Fibroblast of lung (primary cell): ENCODE results near the gene SACM1L. TPM values are rescaled to one million over a fixed set of nuclear protein-coding genes. Genes with fewer than 3 reads are reported as not detected.
"Not testable (repeated sequence)": the region's sequence is repeated elsewhere in the genome, so short reads cannot be mapped to it uniquely, and the experiment has no call there.

ENCODE experiments used
- DNase-seq, 2 donors: peaks; one replicate each; pipeline versions ENCODE4 v3.0.0 to v3.0.0-alpha.2; 2010; ENCODE audit warnings: low read depth in 2 of 2
- H2AFZ ChIP-seq: 2 replicates; pipeline ENCODE4 v1.5.1; 2012; ENCODE audit warnings: low read length, control low read depth, inconsistent platforms
- H3K27ac ChIP-seq: 2 replicates; pipeline ENCODE4 v1.5.1; 2011; ENCODE audit warnings: low read length, control low read depth; ENCODE audit not compliant: insufficient read depth
- H3K27me3 ChIP-seq: 2 replicates; pipeline ENCODE4 v1.5.1; 2011; ENCODE audit warnings: mild to moderate bottlenecking, low read length; ENCODE audit not compliant: control insufficient read depth, insufficient read depth
- H3K36me3 ChIP-seq: 2 replicates; pipeline ENCODE4 v1.5.1; 2011; ENCODE audit warnings: low read length; ENCODE audit not compliant: control insufficient read depth, insufficient read depth
- H3K4me1 ChIP-seq: 2 replicates; pipeline ENCODE4 v1.5.1; 2011; ENCODE audit warnings: low read length; ENCODE audit not compliant: control insufficient read depth, insufficient read depth; ENCODE audit errors: extremely low read depth
- H3K4me2 ChIP-seq: 2 replicates; pipeline ENCODE4 v1.5.1; 2011; ENCODE audit warnings: low read length, control low read depth; ENCODE audit not compliant: insufficient read depth; ENCODE audit errors: extremely low read depth
- H3K4me3 ChIP-seq, 4 experiments: fragments of 200-600 bp in 1 of 4; sonication (generic) in 1 of 4; replicated peaks in 1 of 4; 2 replicates each; pipeline ENCODE4 v1.5.1; 2011 to 2016; ENCODE audit warnings: low read length in 4 of 4, low read depth in 3 of 4, mild to moderate bottlenecking in 3 of 4, control low read depth in 2 of 4, inconsistent platforms in 1 of 4, mixed read lengths in 1 of 4; ENCODE audit not compliant: insufficient read depth in 1 of 4; ENCODE audit errors: control extremely low read depth in 1 of 4
- H3K79me2 ChIP-seq: 2 replicates; pipeline ENCODE4 v1.5.1; 2012; ENCODE audit warnings: mild to moderate bottlenecking, low read length, inconsistent platforms; ENCODE audit not compliant: control insufficient read depth, insufficient read depth
- H3K9ac ChIP-seq: 2 replicates; pipeline ENCODE4 v1.5.1; 2011; ENCODE audit warnings: mild to moderate bottlenecking, low read length, control low read depth; ENCODE audit not compliant: insufficient read depth
- H3K9me3 ChIP-seq: 2 replicates; pipeline ENCODE4 v1.5.1; 2012; ENCODE audit warnings: low read depth, low read length; ENCODE audit not compliant: control insufficient read depth, insufficient read depth
- H4K20me1 ChIP-seq: 2 replicates; pipeline ENCODE4 v1.5.1; 2011; ENCODE audit warnings: low read length; ENCODE audit not compliant: control insufficient read depth, insufficient read depth; ENCODE audit errors: extremely low read depth
- CTCF ChIP-seq, 2 donors: IDR thresholded peaks in 1 of 2; conservative IDR thresholded peaks in 1 of 2; 1 replicate in 1 of 2; 2 replicates in 1 of 2; pipeline ENCODE4 v1.5.1; 2011 to 2012; ENCODE audit warnings: low read length in 2 of 2, control low read depth in 1 of 2, inconsistent platforms in 1 of 2, low read depth in 1 of 2, mild to moderate bottlenecking in 1 of 2
- EZH2 ChIP-seq: IDR thresholded peaks from 2 replicates; pipeline ENCODE4 v1.5.1; 2012; ENCODE audit warnings: low read length, control low read depth, mild to moderate bottlenecking; ENCODE audit errors: missing control alignments
- polyA plus RNA-seq, 2 donors: library from polyadenylated mRNA; depleted of rRNA in 1 of 2; stranded (reverse) in 1 of 2; unstranded in 1 of 2; fragments of >200 nt; gene quantifications; 2 replicates each; pipeline ENCODE4 v1.2.1, GENCODE V29; 2011 to 2012; ENCODE audit warnings: missing spikeins in 1 of 2
- total RNA-seq: library from RNA; depleted of rRNA; stranded (reverse); fragments of >200 nt; gene quantifications from 2 replicates; pipeline ENCODE4 v1.2.1, GENCODE V29; 2014

Gene SACM1L
- total and polyA plus RNA-seq, 2 donors (not counting 1 experiment from before 2014, with no cell fraction given): 33.3 to 41.8 TPM

GRCh38 chr3:45684327-45684892, 4.8 kb upstream of the SACM1L start:
- no peak overlapping the region for H2AFZ ChIP-seq
- peaks cover 4% of the 10 kb centered on the region for H3K36me3 ChIP-seq
- peak in 1 of 2 donors; percentile 41 for DNase-seq
- no peak overlapping the region for H3K9ac ChIP-seq
- H3K27ac ChIP-seq: no peak overlapping the region
- TF ChIP-seq EZH2 (no peak), CTCF (conservative IDR thresholded peaks at IDR 0.05 in 1 of 2, IDR thresholded peaks at IDR 0.05 in 1 of 2; ENCODE audit: low read depth in 1 of 2, low read length in 2 of 2) (no peak)
- H3K4me3 ChIP-seq: no peak overlapping the region
- H3K4me2 ChIP-seq: no peak overlapping the region
- H3K79me2 ChIP-seq: peaks cover under 1% of the 10 kb centered on the region
- H3K4me1 ChIP-seq: no peaks in the 10 kb centered on the region
- no peaks in the 10 kb centered on the region for H4K20me1 ChIP-seq
- no peaks in the 10 kb centered on the region for H3K27me3 ChIP-seq
- no peaks in the 10 kb centered on the region for H3K9me3 ChIP-seq

GRCh38 chr3:45685722-45686121, 3.5 kb upstream of the SACM1L start:
- H3K27ac ChIP-seq, H2AFZ ChIP-seq, H3K27me3 ChIP-seq, H3K4me1 ChIP-seq, H3K36me3 ChIP-seq, H3K4me2 ChIP-seq, H3K9ac ChIP-seq, H4K20me1 ChIP-seq, H3K4me3 ChIP-seq, H3K9me3 ChIP-seq, DNase-seq: not testable (repeated sequence)
- peaks cover 13% of the 10 kb centered on the region for H3K79me2 ChIP-seq

GRCh38 chr3:45686850-45687249, 2.3 kb upstream of the SACM1L start:
- Histone ChIP-seq H4K20me1 (no peaks in the 10 kb centered on the region), H3K9ac (no peak overlapping the region), H3K27ac (no peak overlapping the region), H3K4me3 (no peak overlapping the region), H3K9me3 (no peaks in the 10 kb centered on the region), H3K36me3 (peaks cover 2% of the 10 kb centered on the region), H3K4me1 (peaks cover 5% of the 10 kb centered on the region), H3K27me3 (no peaks in the 10 kb centered on the region), H3K79me2 (peaks cover 24% of the 10 kb centered on the region), H2AFZ (no peak overlapping the region), H3K4me2 (no peak overlapping the region)
- TF ChIP-seq CTCF (conservative IDR thresholded peaks at IDR 0.05 in 1 of 2, IDR thresholded peaks at IDR 0.05 in 1 of 2; ENCODE audit: low read depth in 1 of 2, low read length in 2 of 2): no peak
- TF ChIP-seq EZH2: no peak
- DNase-seq: no peak
